NCI-H460 (cell line): ENCODE results near the gene TMEM120B. TPM values are rescaled to one million over a fixed set of nuclear protein-coding genes. Genes with fewer than 3 reads are reported as not detected.
"Not testable (repeated sequence)": the region's sequence is repeated elsewhere in the genome, so short reads cannot be mapped to it uniquely, and the experiment has no call there.

ENCODE experiments used
- DNase-seq: peaks from one replicate; pipeline ENCODE4 v3.0.0-alpha.2; 2016; ENCODE audit warnings: low read depth; ENCODE audit errors: extremely low read depth
- total RNA-seq: library from RNA; depleted of rRNA; stranded (reverse); fragments of >200 nt; shearing (Covaris generic); gene quantifications from 2 replicates; pipeline ENCODE4 v1.2.3, GENCODE V29; 2014

TMEM120B gene
- total RNA-seq, 1 experiment from 2014 or later, result 11.8 TPM

DNA sequence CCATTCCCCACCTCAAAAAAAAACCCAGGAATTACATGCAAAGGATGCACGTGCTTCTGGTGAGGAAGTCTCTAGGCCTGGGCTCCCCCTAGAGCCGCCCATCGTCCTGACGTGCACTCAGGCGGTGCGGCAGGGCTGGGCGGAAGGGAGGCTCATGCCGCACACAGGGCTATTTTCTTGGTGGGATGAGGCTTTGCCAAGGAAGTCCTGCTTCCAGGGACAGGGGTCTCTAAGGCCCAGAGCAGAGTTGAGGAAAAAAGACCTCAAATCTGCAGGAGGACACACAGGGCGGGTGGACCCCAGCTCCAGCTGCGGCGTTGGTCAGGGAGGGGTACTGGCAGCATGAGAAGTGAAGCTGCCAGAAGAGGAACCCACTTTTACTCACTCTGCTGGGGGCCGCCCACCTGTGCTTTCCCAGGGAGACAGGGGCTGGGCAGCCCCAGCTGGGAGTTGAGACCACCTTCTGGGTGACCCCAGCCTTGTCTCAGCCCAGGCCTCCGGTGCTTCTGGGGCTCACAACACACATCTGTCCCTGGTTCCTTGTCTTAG lies 76.8 kb downstream of the TMEM120B start:
- no peak for DNase-seq

DNA sequence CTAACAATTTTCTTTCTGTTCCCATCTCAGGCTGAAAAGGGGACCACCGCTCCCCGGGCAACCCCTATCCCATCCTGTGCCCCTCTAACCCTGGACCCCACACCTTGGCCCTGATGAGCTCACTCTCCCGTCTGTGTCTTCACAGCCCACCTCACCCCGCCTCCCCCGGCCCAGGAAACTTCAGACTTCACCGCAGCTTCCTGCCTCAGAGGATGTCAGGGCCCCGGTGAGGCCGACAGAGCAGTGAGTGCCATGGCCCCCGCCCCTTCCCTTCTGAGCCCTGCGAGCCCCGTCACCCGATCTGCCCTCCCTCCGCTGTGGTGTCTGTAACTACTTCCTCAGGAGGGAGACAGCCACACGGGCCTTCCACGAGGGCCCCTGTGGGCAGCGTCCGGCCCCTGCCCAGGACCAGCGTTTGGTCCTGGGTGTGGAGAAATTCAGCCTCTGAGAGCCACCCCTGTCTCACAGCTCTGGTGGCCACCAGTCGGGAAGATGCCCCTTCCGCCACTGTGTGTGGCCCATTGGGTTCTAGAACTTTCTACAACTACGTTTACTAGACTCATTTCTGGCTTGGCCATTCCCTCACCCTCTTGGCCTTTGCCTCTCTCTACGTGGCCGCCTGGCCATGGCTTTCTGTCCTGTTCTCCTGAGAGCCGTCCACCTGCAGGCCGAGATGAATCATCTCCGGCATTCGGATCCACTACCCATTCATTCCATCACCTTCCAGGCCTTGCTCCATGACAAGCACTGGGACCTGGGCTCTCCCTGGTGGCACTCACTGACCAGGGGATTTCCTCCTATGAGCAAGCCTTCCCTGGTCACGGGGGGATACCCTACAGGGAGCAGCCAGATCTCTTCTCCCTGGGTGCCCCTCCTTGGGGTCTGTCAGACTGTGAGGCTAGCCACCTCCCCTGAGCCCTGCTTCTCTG lies 77.5 kb downstream of the TMEM120B start:
- DNase-seq, result no peak

- not testable (repeated sequence) for DNase-seq
Measured at GRCh38 chr12:121790785-121791184, 78.2 kb downstream of the TMEM120B start.

DNA sequence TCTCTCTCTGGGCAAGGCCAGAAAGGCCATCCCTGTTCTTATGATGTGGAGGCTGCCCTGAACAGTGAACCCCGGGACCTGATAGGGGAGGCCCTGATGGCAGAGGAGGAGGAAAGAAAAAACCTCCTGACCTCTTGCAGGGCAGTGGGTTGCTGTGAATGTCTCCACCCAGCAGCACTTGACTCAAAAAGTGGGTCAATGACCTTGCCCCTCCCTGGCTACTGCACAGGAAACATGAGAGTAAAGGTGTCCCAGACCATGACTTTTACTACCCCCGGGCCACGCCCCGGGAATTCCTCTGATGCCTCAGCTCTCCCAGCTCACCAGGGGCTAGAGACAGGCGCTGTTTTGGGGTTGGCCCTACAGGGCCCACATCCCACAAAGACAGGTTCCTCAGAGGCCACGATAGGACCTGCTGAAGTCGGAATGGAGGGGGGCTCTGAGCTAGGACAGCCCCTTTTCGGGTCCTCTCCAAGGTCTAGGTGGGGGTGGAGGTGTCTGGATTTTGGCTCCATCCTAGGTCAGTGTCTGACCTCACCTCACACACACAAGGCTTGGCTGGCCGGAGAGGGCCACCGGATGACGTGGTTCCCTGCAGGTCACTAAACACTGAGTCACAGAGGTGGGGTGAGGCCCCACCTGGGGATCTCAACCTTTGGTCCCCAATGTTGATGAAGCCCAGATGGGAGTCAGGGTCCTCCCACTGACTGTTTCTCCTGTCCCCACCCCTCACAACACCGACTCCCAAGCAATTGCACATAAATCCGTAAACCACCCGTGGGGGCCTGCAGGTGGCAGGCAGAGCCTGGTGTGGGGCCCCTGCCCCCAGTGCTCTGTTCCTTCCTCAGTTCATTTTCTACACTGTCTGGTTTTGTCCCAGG lies 79.4 kb downstream of the TMEM120B start:
- DNase-seq, result no peak

DNA sequence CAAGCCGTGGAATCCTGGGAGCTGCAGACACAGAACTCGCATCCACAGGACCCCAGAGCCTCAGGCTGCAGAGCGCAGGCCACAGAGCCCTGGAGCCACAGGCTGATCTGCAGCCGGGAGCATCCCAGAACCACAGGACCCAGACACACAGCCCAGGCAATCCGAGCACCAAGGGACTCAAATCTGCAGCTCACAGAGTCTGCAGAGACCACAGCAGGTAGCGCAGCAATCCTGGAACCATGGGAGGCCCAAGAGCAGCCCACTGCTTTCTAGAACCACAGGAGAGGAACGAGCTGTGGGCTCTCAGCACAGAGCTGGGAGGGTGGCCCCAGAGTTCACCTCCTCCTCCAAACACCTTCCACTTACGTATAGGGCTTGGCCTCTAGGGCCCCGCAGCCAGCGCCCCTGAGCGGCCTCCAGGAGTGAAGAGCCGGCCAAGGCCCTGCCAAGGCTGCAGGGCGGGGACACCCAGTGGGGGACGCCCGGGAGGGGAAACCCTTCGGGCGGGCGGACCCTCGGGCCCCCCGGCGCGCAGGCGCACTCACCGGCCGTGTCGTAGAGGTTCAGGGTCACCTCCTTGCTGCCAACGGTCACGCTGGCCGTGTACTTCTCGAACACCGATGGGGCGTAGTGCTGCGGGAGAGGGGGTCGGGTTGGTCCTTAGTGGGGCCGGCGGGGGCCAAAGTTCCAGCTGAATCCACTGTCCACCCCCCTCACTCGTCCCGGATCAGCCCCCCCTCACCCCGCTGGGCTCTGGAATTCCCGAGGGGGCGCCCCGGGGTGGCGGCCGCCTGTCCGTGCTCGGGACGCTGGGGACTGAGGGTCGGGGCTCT lies 80.3 kb downstream of the TMEM120B start:
- DNase-seq, result no peak

- DNase-seq, result no peak
Measured at GRCh38 chr12:121793440-121793837, 80.9 kb downstream of the TMEM120B start, which contains the start of gene RHOF. Gene RHOF, minus strand, starts transcription at chr12:121793688. Its CDS starts 55 bp downstream, at chr12:121793633.

DNA sequence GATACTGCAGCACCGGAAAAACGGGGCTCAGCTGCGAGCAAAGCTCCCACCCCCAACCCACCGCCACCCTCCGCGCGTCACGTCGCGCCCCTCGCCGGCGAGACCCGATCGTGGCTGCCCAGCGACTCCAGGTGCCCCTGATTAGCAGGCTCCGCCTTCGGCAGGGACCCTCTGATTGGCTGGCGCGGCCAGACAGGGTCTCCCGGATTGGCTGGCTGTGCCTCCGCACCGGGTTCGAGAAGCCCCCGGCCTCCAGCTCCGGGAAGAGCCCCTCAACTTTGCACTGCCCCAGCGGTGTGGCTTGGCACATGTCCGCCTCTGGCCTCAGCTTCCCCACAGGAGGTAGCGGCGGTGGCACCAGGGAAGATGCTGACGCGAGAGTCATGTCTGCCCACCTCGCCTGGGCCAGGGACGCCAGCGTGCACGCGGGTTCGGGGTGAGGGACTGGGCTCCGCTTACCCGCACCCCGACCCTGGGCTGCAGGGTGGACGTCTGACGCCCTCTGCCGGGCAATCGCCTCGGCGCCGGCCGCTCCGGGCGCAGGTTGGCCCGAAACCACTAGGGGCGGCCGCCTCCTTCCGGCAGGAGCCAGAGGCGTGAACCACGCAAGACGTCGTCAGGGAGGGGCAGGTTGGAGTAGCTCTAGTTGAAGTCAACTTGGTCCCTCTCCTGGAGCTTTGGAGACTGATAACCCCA lies 81.4 kb downstream of the TMEM120B start:
- DNase-seq, result peak; percentile 91

GRCh38 chr12:121794534-121795033 lies 82.0 kb downstream of the TMEM120B start:
- DNase-seq, result no peak

DNA sequence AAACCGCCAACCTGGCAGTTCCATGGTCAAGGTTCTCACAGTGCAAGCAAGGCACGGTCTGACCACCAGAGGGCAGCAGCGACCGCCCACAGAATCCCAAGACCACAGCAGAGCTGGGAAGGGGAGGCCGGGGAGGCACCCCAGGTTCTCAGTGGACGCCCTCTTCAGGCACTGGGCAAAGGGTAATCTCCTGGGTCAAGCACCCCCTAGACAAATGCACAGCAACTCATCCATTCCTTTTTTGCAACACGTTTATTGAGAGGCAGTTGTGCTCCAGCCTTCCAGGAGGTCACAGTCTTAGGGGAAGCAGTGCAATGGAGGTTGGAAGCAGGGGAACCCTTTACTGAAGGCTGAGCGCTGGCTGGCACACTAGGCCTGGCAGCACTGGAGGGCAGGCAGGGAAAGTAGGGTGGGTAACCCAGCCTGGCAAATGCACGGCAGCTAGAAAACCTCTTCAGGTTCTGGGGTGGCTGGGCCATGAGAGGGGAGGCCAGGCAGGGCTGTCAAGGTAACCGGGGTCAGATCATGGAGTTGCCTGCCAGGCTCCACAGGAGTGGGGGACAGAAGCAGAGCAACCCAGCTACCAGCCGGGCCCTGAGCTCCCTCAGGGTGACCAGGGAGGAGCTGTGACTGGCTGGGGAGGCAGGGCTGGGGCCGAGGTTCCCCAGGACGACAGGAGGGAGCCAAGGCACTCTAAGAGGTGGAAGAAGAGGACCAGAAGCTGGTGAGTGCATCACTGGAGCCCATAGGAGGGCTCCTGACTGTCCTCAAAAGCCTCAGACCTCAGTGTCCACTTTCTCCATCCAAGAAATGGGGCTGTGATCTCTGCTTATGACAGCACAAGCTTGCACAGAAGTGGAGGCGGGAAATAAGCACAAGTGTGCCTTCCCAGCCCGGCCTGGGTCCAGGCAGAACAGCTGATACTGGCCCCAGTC lies 82.7 kb downstream of the TMEM120B start:
- peak; percentile 87 for DNase-seq

GRCh38 chr12:121796855-121797751 lies 84.6 kb downstream of the TMEM120B start:
- peak; percentile 92 for DNase-seq

DNA sequence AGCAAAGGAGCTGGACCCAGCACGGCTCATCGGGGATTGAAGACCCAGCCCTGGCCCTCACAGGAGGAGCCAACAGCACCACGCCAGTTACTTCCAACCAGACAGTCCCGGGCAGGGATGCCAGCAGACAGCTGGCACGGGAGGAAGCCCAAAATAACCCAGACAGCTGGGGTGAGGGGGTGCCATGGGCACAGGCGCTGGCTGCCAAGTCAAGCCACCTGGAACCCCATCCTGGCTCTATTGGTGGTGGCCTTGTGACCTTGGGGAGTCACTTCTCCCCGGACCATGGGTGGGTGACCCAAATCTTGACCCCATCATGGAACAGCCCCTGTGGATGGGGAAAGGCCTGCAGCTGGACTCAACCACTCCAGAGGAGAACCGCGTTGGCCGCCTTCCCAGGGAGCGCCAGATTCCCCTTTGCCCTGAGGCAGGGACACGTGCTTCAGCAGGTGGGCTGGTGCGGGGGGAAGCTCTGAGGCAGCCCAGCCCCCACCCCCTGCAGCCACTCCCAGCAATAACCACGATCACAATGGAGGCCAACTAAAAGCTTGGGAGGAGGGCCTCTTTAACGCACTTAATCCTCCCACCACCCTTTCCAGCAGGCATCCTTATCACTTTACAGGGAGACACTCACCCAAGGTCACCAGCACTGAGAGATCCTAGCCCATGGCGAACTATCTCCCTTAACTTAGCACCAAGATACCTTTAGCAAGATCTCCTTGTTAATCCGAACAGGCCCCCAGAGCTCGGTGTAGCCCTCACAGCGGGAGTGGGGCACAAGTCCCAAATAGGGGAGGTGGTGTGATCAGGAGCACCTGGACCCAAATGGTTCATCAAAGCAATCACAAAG lies 85.6 kb downstream of the TMEM120B start:
- no peak for DNase-seq

GRCh38 chr12:121798787-121799155 lies 86.2 kb downstream of the TMEM120B start:
- DNase-seq, result no peak

DNA sequence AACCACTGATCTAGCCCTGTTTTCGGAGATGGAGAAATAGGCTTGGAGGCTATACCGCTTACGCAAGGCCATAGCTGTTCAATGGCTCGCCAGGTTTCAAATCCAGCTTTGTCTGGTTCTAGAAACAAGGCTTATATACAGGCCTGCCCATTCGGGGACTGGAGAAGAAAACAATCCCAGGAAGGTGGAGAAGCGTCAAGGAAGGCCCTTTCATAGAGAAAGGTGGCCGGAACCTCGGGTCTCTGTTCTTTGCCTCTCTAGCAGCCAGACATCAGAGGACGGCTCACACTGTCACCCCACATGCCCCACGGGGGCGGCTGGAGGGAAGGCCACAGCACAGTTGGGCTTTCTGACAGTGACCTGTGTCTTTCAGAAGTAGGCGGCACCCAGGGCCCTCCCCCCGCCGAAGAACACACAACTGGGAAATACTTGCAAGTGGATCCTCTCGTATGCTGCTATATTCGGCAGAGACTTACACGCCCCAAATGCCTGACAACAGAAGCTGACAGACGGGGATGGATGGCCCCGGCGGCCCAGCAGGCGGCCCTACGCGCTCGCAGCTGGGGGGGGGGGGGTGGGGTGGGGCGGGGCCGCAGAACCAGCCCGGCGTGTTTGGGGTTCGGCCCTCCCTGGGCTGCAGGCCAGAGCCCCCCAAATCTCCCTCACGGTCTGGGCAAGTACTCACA lies 86.7 kb downstream of the TMEM120B start:
- DNase-seq, result peak; percentile 75

- DNase-seq, result peak; percentile 89
Measured at GRCh38 chr12:121799842-121800693, 87.5 kb downstream of the TMEM120B start.
